Measurements from ENCODE around the gene PPP2R3A.
"Not testable (repeated sequence)": the region's sequence is repeated elsewhere in the genome, so short reads cannot be mapped to it uniquely, and the experiment has no call there.

PPP2R3A gene

GRCh38 chr3:136075811-136076210, 110.3 kb downstream of the PPP2R3A start:
- no peaks in the 10 kb centered on the region for H3K27me3 Mint-ChIP-seq

GRCh38 chr3:136078421-136079364, 113.2 kb downstream of the PPP2R3A start:
- Mint-ChIP-seq H3K27me3 (no peaks in the 10 kb centered on the region), H3K36me3 (ENCODE audit: low read depth) (no peaks in the 10 kb centered on the region), H3K4me3 (no peak overlapping the region), H3K9me3 (peaks cover 4% of the 10 kb centered on the region), H3K4me1 (no peaks in the 10 kb centered on the region), H3K27ac (no peak overlapping the region)
- ATAC-seq (no peak), DNase-seq (no peak)

More at GRCh38 chr3:136075811-136076210, 110.3 kb downstream of the PPP2R3A start:
- no peaks in the 10 kb centered on the region for H3K36me3 Mint-ChIP-seq (ENCODE audit: low read depth)
- H3K27ac Mint-ChIP-seq = no peak overlapping the region
- DNase-seq (no peak), ATAC-seq (no peak)
- no peaks in the 10 kb centered on the region for H3K9me3 Mint-ChIP-seq
- H3K4me1 Mint-ChIP-seq = no peaks in the 10 kb centered on the region
- no peak overlapping the region for H3K4me3 Mint-ChIP-seq

GRCh38 chr3:136083641-136084382, 118.3 kb downstream of the PPP2R3A start:
- not testable (repeated sequence) for DNase-seq

GRCh38 chr3:136085067-136085466, 119.5 kb downstream of the PPP2R3A start:
- H3K4me3 Mint-ChIP-seq; H3K36me3 Mint-ChIP-seq (ENCODE audit: low read depth); H3K27ac Mint-ChIP-seq; H3K4me1 Mint-ChIP-seq; DNase-seq; H3K27me3 Mint-ChIP-seq; ATAC-seq: not testable (repeated sequence)
- peaks cover 18% of the 10 kb centered on the region for H3K9me3 Mint-ChIP-seq

More at GRCh38 chr3:136083641-136084382, 118.3 kb downstream of the PPP2R3A start:
- H3K27me3 Mint-ChIP-seq; H3K36me3 Mint-ChIP-seq (ENCODE audit: low read depth); H3K4me1 Mint-ChIP-seq; H3K27ac Mint-ChIP-seq; ATAC-seq; H3K4me3 Mint-ChIP-seq: not testable (repeated sequence)
- peaks cover 18% of the 10 kb centered on the region for H3K9me3 Mint-ChIP-seq

GRCh38 chr3:136093771-136094170, 128.2 kb downstream of the PPP2R3A start:
- Mint-ChIP-seq H3K9me3 (no peaks in the 10 kb centered on the region), H3K27ac (no peak overlapping the region), H3K4me3 (no peak overlapping the region), H3K27me3 (peaks cover 3% of the 10 kb centered on the region), H3K36me3 (ENCODE audit: low read depth) (no peaks in the 10 kb centered on the region), H3K4me1 (no peaks in the 10 kb centered on the region)
- DNase-seq = no peak
- ATAC-seq = no peak

- ATAC-seq = no peak
Observed at GRCh38 chr3:136105044-136105443, 139.5 kb downstream of the PPP2R3A start.

GRCh38 chr3:136106101-136106500, 140.6 kb downstream of the PPP2R3A start:
- H3K27me3 Mint-ChIP-seq = no peaks in the 10 kb centered on the region
- DNase-seq (no peak), ATAC-seq (no peak)
- peaks cover 19% of the 10 kb centered on the region for H3K4me1 Mint-ChIP-seq
- H3K4me3 Mint-ChIP-seq = no peak overlapping the region
- H3K9me3 Mint-ChIP-seq = no peaks in the 10 kb centered on the region
- H3K27ac Mint-ChIP-seq = no peak overlapping the region
- no peaks in the 10 kb centered on the region for H3K36me3 Mint-ChIP-seq (ENCODE audit: low read depth)

More at GRCh38 chr3:136105044-136105443, 139.5 kb downstream of the PPP2R3A start:
- H3K4me3 Mint-ChIP-seq = no peak overlapping the region
- H3K4me1 Mint-ChIP-seq = peaks cover 18% of the 10 kb centered on the region
- H3K9me3 Mint-ChIP-seq = no peaks in the 10 kb centered on the region
- no peak for DNase-seq
- H3K36me3 Mint-ChIP-seq (ENCODE audit: low read depth) = no peaks in the 10 kb centered on the region
- H3K27ac Mint-ChIP-seq = no peak overlapping the region
- H3K27me3 Mint-ChIP-seq = no peaks in the 10 kb centered on the region

- Mint-ChIP-seq H3K36me3 (ENCODE audit: low read depth) (peaks cover 3% of the 10 kb centered on the region), H3K4me3 (no peak overlapping the region), H3K9me3 (no peaks in the 10 kb centered on the region), H3K27ac (no peak overlapping the region), H3K4me1 (peaks cover 19% of the 10 kb centered on the region), H3K27me3 (no peaks in the 10 kb centered on the region)
- DNase-seq (no peak), ATAC-seq (peak; percentile 61)
Observed at GRCh38 chr3:136109499-136109898, 144.0 kb downstream of the PPP2R3A start.

GRCh38 chr3:136110481-136110880, 145.0 kb downstream of the PPP2R3A start:
- Mint-ChIP-seq H3K36me3 (ENCODE audit: low read depth) (peaks cover 3% of the 10 kb centered on the region), H3K4me1 (peaks cover 16% of the 10 kb centered on the region), H3K4me3 (no peak overlapping the region), H3K27me3 (no peaks in the 10 kb centered on the region), H3K27ac (no peak overlapping the region), H3K9me3 (no peaks in the 10 kb centered on the region)
- DNase-seq (no peak), ATAC-seq (no peak)

- H3K4me1 Mint-ChIP-seq = peaks cover 7% of the 10 kb centered on the region
- no peaks in the 10 kb centered on the region for H3K9me3 Mint-ChIP-seq
- H3K36me3 Mint-ChIP-seq (ENCODE audit: low read depth) = peaks cover 3% of the 10 kb centered on the region
- peaks cover 3% of the 10 kb centered on the region for H3K27me3 Mint-ChIP-seq
- DNase-seq (no peak), ATAC-seq (no peak)
- H3K4me3 Mint-ChIP-seq = no peak overlapping the region
- no peak overlapping the region for H3K27ac Mint-ChIP-seq
Observed at GRCh38 chr3:136114421-136114820, 148.9 kb downstream of the PPP2R3A start.

GRCh38 chr3:136119332-136119731, 153.8 kb downstream of the PPP2R3A start:
- DNase-seq; H3K4me1 Mint-ChIP-seq; H3K27ac Mint-ChIP-seq; H3K36me3 Mint-ChIP-seq (ENCODE audit: low read depth); H3K4me3 Mint-ChIP-seq; ATAC-seq; H3K27me3 Mint-ChIP-seq; H3K9me3 Mint-ChIP-seq: not testable (repeated sequence)

- not testable (repeated sequence) for H3K4me3 Mint-ChIP-seq; H3K36me3 Mint-ChIP-seq (ENCODE audit: low read depth); ATAC-seq; H3K27me3 Mint-ChIP-seq; H3K9me3 Mint-ChIP-seq; H3K27ac Mint-ChIP-seq; DNase-seq; H3K4me1 Mint-ChIP-seq
Observed at GRCh38 chr3:136119783-136120182, 154.3 kb downstream of the PPP2R3A start.

GRCh38 chr3:136120373-136121348, 155.1 kb downstream of the PPP2R3A start:
- ATAC-seq = no peak
- Mint-ChIP-seq H3K27ac (no peak overlapping the region), H3K27me3 (peaks cover 3% of the 10 kb centered on the region), H3K36me3 (ENCODE audit: low read depth) (no peaks in the 10 kb centered on the region), H3K4me1 (no peaks in the 10 kb centered on the region), H3K4me3 (no peak overlapping the region), H3K9me3 (no peaks in the 10 kb centered on the region)
- DNase-seq = no peak

- H3K9me3 Mint-ChIP-seq = peaks cover under 1% of the 10 kb centered on the region
- H3K27ac Mint-ChIP-seq = no peak overlapping the region
- no peaks in the 10 kb centered on the region for H3K36me3 Mint-ChIP-seq (ENCODE audit: low read depth)
- no peak for DNase-seq
- peak; percentile 33 for ATAC-seq
- H3K4me1 Mint-ChIP-seq = no peaks in the 10 kb centered on the region
- H3K4me3 Mint-ChIP-seq = no peak overlapping the region
- H3K27me3 Mint-ChIP-seq = peaks cover under 1% of the 10 kb centered on the region
Observed at GRCh38 chr3:136122006-136122405, 156.5 kb downstream of the PPP2R3A start.
